Activated naive CD4-positive, alpha-beta T cell (primary cell): ENCODE data around the gene FAM118A.
"Not testable (repeated sequence)": the region's sequence is repeated elsewhere in the genome, so short reads cannot be mapped to it uniquely, and the experiment has no call there.

Experiments used
- DNase-seq, 4 experiments: peaks; one replicate each; lab custom pipeline; 2025; lab: John Stamatoyannopoulos, UW

Gene FAM118A

GRCh38 chr22:45331486-45331885 is 21.8 kb downstream of the FAM118A start:
- DNase-seq: no peak

- DNase-seq: no peak
Measured at GRCh38 chr22:45332001-45332400, 22.3 kb downstream of the FAM118A start.

GRCh38 chr22:45334068-45334467 is 24.3 kb downstream of the FAM118A start:
- DNase-seq: no peak

GRCh38 chr22:45334528-45334927 is 24.8 kb downstream of the FAM118A start:
- no peak for DNase-seq

GRCh38 chr22:45335021-45335818 is 25.5 kb downstream of the FAM118A start:
- DNase-seq: no peak

- DNase-seq: no peak
Measured at GRCh38 chr22:45335854-45336522, 26.3 kb downstream of the FAM118A start.

GRCh38 chr22:45336971-45337431 is 27.3 kb downstream of the FAM118A start:
- no peak for DNase-seq

GRCh38 chr22:45337536-45337935 is 27.8 kb downstream of the FAM118A start:
- no peak for DNase-seq

GRCh38 chr22:45338795-45339194 is 29.1 kb downstream of the FAM118A start:
- DNase-seq: no peak

GRCh38 chr22:45340323-45340722 is 30.6 kb downstream of the FAM118A start:
- DNase-seq: no peak

GRCh38 chr22:45341498-45341897 is 31.8 kb downstream of the FAM118A start:
- peak in 1 of 4 experiments; percentile 48 for DNase-seq

- DNase-seq: no peak
Measured at GRCh38 chr22:45343143-45343542, 33.4 kb downstream of the FAM118A start.

GRCh38 chr22:45344334-45344733 is 34.6 kb downstream of the FAM118A start:
- DNase-seq: no peak

- no peak for DNase-seq
Measured at GRCh38 chr22:45349916-45350315, 40.2 kb downstream of the FAM118A start.

- no peak for DNase-seq
Measured at GRCh38 chr22:45351956-45352355, 42.2 kb downstream of the FAM118A start.

- not testable (repeated sequence) for DNase-seq
Measured at GRCh38 chr22:45352757-45353156, 43.0 kb downstream of the FAM118A start.

GRCh38 chr22:45353786-45354185 is 44.1 kb downstream of the FAM118A start:
- DNase-seq: no peak

- no peak for DNase-seq
Measured at GRCh38 chr22:45357490-45357889, 47.8 kb downstream of the FAM118A start.

- DNase-seq: no peak
Measured at GRCh38 chr22:45358127-45358526, 48.4 kb downstream of the FAM118A start.

- DNase-seq: no peak
Measured at GRCh38 chr22:45359627-45360026, 49.9 kb downstream of the FAM118A start.

- no peak for DNase-seq
Measured at GRCh38 chr22:45366713-45367112, 57.0 kb downstream of the FAM118A start.

- not testable (repeated sequence) for DNase-seq
Measured at GRCh38 chr22:45373592-45373991, 63.9 kb downstream of the FAM118A start.

- DNase-seq: no peak
Measured at GRCh38 chr22:45376009-45376408, 66.3 kb downstream of the FAM118A start.
